ENCODE measurements around the gene RBM33.

The RBM33 gene

DNA sequence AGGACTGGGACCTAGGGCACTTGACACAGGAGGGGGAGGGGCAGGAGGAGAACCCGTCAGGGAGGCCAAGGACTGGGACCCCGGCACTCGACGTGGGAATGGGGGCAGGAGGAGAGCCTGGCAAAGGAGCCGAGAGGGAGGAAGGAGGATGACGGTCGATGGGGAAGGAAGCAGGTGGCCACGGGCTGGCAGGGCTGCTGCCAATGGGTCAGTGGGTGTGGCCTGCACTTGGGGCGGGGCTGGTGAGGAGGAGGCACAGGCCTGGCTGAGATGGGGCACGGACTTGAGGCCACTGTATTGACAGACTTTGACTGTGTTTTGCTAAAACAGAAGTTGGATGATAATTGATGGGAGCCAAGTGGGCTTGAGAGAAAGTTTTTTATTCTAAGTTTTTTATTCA lies 68.9 kb downstream of the RBM33 start:
- no peak for DNase-seq (ENCODE audit: low read depth)
- H3K4me3 ChIP-seq (ENCODE audit: low read depth, low read length) = no peak overlapping the region

DNA sequence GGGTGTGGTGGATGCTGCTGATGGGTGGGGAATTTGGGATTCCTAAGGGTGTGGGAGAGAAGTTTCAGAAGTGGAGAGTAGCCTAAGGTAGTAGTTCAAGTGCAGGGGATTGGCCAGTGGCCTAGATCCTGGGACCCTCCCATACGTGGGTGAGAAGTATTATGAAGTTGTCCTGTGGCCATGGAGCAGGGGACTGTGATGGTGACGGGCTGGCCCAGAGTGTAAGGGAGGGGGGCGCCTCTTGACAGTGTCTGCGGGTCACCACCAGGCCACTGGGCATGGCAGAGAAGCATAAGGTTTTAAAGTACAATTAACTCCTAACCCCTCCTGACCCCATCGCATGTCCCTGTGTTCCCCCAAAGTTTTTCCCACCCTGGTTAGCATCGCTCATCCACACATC lies 70.2 kb downstream of the RBM33 start:
- H3K4me3 ChIP-seq (ENCODE audit: low read depth, low read length) = no peak overlapping the region
- DNase-seq (ENCODE audit: low read depth) = no peak

DNA sequence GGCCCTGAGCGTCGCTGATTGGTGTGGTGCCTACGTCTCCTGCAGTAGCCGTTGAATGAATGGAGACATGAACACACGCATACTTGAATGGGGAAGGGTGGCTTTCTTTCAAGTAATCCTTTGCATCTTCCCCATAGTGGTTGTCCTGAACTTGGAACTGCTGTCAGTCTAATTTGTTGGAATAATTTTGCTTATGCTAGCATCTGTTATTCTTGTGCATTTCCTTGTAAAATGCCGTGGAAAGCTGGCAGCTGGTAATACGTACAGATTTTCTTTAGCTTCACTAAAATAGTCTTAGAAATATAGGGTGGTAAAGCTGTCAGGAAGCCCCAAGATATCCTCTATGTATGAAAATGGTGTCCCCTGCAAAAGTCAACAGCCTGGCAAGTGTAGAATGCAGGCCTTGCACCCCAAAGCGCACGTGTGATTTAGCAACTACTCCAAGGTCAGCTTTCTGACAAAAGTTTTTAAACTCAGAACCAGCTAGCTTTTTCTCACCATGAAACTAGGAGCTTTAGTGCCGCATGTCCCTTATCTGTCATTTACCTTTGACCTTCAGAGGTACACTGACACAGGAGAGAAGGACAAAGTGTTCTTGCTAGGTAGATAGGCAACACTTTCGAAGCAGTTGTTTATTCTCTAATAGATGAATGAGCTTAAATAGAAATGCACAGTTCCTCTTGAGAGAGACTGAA lies 70.8 kb downstream of the RBM33 start:
- no peak overlapping the region for H3K4me3 ChIP-seq (ENCODE audit: low read depth, low read length)
- DNase-seq (ENCODE audit: low read depth) = no peak

DNA sequence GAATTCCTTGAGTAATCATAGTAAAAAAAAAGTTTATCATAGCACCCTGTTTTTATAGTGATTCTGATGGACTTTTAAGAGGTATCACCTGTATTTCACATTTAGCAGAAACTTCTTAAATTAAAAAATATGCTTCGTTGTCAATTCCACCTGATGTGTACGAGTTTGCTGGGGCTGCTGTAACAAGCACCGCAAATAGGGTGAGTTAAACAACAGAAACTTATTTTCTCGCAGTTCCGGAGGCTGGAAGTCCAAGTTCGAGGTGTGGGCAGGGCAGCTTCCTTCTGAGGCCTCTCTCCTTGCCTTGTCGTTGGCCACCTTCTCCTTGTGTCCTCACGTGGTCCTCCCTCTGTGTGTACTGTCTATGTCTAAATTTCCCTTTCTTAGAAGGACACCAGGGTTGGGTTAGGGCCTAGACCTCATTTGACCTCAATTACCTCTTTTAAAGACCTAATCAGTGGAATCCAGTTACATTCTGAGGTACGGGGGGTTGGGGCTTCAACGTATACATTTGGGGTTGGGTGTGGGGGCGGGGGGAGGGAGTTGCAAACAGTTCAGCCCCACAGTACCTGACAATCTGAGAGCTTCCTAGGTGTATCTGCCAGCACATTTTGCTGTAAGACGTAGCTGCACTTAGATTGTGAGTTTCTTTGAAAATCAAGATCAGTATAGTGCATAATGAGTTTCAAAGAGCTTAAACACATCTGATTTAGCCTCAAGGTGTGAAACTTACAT lies 72.7 kb downstream of the RBM33 start:
- no peak overlapping the region for H3K4me3 ChIP-seq (ENCODE audit: low read depth, low read length)
- no peak for DNase-seq (ENCODE audit: low read depth)

DNA sequence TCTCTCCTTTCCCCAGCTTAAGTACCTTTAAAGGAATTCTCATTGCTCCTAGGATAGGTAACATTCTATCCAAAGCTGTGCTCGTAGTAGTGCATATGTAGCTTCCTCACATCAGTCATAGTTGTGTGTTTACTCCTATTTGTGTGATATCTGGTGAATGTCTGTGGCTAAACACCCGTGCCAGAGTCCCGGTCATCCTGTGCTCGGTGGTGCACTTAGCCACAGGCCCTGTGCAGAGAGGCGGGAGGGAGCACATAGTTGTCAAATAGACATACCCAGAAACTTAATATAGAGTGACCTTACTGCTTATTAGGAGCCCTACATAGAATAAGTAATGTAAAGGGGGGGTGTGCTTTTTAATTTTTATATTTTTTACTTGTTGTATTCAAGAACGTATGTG lies 76.6 kb downstream of the RBM33 start:
- no peak for DNase-seq (ENCODE audit: low read depth)

DNA sequence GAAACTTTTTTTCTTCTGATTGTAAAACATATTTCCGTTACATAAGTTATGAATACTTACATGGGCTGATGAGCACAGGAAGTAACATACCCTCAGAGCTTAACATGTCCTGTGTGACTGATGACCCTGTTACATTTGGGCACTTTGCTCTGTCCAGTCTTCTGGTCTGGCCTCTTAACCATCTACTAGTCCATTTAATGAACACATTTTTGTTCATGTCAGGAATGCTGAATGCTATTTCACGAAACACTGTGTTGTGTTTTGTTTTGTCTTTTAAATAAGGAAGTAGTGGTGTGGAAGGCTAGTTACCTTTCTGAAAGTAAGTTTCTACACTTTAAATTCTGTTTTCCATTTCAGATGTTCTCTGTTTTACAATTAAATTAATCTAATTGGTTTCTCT lies 77.7 kb downstream of the RBM33 start:
- no peak overlapping the region for H3K4me3 ChIP-seq (ENCODE audit: low read depth, low read length)
- DNase-seq (ENCODE audit: low read depth) = no peak

More for the DNA sequence above, 76.6 kb downstream of the RBM33 start:
- no peak overlapping the region for H3K4me3 ChIP-seq (ENCODE audit: low read depth, low read length)

DNA sequence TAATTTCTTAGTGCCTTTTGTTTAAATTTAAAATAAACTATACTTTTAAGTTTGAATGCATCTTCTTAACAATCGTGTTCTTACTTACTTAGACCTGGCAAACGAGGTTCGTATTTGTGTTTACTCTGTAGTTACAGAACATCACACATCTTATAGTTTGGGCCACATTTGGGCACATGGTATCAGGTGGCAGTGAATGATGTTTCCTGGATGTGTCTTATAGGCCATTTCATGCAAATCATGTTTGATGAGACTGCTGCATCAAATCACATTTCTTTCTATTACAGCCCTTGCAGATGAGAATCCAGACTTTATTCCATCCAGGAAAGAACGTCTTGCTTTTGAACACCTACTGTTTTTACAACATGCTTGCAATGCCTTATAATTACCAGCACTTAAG lies 78.5 kb downstream of the RBM33 start:
- DNase-seq (ENCODE audit: low read depth) = no peak
- H3K4me3 ChIP-seq (ENCODE audit: low read depth, low read length) = no peak overlapping the region

DNA sequence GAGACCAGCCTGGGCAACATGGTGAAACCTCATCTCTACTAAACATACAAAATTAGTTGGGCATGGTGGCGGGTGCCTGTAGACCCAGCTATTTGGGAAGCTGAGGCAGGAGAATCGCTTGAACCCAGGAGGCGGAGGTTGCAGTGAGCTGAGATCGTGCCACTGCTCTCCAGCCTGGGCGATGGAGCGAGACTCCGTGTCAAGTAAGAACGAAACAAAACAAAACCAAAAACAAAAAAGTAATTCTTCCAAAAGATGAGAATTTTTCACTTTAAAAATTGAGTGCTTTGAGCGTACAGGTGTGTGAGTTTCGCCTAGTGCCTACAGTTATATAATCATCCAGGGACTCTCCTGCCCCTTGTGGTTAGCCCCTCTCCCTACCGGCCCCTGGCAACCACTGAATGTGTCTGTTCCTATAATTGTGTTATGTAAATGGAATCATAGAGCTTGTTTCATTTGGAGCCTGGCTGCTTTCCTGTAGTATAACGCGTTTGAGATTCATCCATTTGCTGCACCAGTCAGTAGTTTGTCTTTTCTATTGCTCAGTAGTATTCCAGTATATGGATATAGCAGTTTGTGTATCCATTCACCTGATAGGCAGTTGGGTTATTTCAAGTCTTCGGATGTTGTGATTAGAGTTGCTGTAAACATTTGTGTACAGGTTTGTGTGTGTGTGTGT lies 80.0 kb downstream of the RBM33 start:
- H3K4me3 ChIP-seq (ENCODE audit: low read depth, low read length) = no peak overlapping the region
- no peak for DNase-seq (ENCODE audit: low read depth)

DNA sequence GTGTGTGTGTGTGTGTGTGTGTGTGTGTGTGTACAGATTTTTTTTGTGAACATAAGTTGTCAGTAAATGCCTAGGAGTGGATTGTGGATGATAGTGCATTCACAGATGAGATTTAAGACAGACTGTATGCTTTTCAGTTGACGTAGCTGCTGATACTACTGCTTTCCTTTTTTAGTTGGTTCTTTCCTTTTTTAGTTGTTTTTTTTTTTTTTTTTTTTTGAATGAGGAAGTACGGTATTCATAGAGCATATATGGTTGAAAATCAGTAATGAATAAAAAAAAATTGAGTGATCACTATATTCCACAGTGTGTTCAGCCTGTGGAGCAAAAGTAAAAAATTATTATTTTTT lies 80.5 kb downstream of the RBM33 start:
- no peak for DNase-seq (ENCODE audit: low read depth)
- H3K4me3 ChIP-seq (ENCODE audit: low read depth, low read length) = no peak overlapping the region

DNA sequence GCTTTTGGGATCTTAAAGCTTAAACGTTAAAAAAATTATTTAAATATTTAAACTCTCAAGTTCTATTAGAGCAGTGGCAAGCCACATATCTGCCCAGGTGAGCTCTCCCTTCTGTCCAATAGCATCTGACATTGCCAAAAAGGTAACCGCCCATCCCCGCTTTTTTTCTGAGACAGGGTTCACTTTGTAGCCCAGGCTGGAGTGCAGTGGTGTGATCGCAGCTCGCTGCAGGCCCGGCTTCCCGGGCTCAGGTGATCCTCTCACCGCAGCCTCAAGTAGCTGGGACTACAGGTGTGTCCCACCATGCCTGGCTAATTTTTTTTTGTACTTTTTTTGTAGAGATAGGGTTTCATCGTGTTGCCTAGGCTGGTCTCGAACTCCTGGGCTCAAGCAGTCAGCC lies 83.2 kb downstream of the RBM33 start:
- DNase-seq (ENCODE audit: low read depth) = no peak
- no peak overlapping the region for H3K4me3 ChIP-seq (ENCODE audit: low read depth, low read length)

DNA sequence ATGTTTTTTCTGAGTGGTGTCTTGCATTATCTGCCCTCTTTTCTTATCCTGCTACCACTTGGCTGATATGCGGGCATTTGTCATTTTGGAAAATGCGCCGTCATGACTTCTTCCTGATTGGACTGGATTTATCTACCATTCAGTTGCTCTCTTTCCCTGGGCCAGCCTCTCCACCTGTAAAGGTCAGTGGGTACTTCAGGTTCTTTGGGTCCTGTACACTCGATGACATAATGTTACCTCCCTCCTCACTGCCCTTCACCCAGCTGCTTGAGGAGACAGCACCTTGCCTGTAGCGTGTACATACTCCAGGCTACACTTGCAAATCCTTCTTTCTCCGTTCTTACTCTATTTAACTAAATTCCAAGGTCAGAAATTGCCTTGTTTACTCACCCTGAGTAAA lies 83.7 kb downstream of the RBM33 start:
- no peak for DNase-seq (ENCODE audit: low read depth)
- H3K4me3 ChIP-seq (ENCODE audit: low read depth, low read length) = no peak overlapping the region

DNA sequence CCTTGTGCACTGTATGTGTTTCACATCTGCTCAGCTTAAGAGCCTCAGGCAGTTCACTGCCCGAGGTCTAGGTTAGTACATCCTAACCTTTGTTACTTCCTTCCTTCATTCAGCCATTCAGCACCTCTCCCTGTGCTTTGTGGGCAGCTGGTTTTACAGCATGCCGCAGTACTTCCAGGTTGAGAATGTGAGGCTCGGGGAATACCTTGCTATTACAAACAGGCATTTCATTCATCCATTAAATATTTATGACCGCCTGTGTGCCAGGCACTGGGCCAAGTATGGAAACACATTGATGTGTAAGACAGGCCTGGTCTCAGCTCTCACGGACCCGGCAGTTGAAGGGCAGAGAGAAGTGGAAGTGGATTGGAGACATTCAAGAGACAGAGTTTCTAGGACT lies 85.4 kb downstream of the RBM33 start:
- no peak for DNase-seq (ENCODE audit: low read depth)
- no peak overlapping the region for H3K4me3 ChIP-seq (ENCODE audit: low read depth, low read length)

DNA sequence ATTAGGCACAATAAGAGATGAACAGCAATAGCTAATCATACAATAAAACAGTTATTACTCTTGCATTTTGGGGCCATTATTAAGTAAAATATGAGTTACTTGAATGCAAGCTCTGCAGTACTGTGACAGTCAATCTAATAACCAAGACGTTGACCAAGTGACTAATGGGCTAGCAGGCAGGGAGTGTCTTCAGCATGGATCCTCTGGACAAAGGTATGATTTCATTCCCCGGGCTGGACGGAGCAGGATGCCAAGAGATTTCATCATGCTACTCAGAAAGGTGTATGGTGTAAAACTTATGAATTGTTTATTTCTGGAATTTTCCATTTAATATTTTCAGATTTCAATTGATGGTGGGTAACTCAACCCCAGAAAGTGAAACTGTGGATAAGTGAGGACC lies 86.9 kb downstream of the RBM33 start:
- no peak overlapping the region for H3K4me3 ChIP-seq (ENCODE audit: low read depth, low read length)
- no peak for DNase-seq (ENCODE audit: low read depth)

DNA sequence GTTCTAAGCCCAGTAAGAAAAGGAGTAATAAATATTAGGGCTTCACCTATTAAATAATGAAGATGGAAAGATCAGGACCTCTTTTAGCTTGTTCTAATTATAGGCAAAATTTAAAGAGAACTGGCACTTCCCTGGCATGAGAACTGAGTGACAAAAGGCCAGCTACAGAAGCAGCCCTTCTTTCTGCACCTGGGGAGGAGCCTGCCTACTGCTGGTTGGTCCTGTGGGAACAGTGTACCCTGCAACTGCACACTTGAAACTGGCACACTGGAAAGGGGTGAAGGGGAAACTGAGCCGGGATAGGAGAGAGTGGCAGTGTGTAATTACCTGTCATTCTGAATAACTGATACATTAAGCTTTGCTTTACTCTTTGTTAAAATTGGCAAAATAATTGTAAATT lies 87.4 kb downstream of the RBM33 start:
- no peak overlapping the region for H3K4me3 ChIP-seq (ENCODE audit: low read depth, low read length)
- no peak for DNase-seq (ENCODE audit: low read depth)

DNA sequence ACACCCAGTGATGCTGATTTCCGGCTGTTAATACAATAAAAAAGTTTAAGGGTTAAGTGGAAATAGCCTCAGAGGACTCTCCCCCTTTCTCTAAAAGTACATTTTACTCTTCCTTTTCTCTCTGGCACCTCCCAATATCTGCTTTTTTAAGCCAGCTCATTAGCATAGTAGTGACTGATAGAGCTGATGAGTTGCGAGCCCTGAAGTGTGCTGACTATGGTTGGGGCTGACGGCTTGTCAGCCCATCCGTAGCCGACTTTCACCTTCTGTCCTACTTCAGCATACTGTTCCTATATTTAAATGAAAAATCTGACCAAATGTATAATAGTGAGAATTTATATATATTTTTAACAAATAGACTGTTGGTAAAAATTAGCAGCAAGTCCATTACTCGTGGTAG lies 87.8 kb downstream of the RBM33 start:
- no peak for DNase-seq (ENCODE audit: low read depth)
- H3K4me3 ChIP-seq (ENCODE audit: low read depth, low read length) = no peak overlapping the region

DNA sequence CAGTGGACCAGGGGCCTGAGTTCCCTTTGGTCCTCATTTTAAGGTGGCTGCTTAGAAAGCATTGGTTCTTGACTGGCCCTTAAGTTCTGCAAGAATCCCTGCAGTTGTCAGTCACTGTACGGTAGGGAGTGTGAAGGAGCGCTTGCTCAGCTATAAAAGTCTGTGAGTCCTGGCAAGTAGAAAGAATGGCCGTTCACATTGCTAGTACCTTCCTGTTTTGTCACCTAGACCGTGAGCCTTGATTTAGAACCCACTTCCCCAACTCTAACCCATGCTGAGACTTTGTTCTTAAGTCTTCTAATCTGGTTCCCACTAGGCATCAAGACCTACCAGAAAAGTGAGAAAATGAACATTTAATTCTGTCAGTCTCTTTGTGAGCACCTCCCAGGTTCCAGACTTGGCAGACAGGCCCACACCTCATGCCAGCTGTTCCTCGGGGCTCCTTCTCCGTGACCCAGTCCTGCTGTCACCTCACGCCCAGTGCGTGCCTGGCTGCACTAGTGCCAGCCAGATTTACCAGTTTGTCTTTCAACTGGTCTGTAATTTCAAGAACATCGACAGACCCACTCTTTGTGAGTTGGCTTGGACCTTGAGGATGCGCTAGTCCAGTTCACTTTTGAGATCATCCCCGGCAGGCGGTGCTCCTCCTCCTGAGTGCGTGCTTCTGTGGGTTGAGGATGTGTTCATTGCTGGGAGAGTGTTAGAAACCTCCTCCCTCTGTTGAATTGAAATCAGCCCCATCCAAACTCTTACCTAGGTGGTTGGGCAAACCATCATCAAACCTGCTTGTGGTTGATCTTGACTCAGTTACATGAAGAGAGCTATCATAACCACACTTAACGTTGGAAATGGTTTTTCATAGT lies 89.4 kb downstream of the RBM33 start:
- no peak overlapping the region for H3K4me3 ChIP-seq (ENCODE audit: low read depth, low read length)
- no peak for DNase-seq (ENCODE audit: low read depth)

DNA sequence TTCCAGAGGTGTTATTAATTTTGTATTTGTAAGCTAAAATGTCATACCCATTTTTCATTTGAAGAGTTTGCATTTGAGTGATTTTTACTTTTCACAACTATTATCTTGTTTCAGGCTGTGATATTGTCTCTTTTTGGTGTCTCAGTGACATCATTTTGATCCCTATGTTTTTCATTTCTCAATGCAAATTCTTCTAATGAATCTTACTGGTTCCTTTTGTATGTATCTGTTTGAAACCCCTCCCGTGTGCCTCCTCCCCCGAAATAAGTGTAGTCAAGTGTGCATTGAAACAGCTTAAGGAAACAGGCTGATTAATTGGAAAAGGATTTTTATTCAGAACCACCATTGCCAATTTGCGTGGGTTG lies 90.0 kb downstream of the RBM33 start:
- no peak for DNase-seq (ENCODE audit: low read depth)
- H3K4me3 ChIP-seq (ENCODE audit: low read depth, low read length) = no peak overlapping the region

DNA sequence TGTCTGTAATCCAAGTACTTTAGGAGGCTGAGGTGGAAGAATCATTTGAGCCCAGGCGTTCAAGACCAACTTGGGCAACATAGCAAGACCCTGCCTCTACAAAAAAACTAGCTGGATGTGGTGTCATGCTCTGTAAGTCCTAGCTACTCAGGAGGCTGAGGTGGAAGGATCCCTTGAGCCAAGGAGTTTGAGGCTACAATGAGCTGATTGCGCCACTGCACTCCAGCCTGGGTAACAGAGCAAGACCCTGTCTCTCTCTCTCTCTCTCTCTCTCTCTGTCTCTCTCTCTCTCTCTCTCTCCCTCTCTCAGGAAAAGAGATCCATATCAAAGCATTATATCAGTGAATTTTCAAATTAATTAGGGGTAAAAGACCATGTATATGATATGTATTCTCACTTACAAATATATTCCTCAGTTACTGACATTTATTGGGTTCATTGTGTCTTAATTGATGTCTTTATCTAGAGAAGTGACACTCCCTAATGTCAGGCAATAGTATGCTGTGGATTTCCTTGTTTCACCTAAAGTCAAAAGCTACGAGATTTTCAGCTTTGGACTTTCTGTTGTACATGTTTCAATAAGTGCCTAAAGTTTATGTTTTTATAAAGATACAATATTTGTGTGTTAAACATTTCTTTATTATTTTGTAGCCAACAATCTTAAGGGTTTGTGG lies 91.1 kb downstream of the RBM33 start:
- DNase-seq (ENCODE audit: low read depth) = no peak
- no peak overlapping the region for H3K4me3 ChIP-seq (ENCODE audit: low read depth, low read length)

DNA sequence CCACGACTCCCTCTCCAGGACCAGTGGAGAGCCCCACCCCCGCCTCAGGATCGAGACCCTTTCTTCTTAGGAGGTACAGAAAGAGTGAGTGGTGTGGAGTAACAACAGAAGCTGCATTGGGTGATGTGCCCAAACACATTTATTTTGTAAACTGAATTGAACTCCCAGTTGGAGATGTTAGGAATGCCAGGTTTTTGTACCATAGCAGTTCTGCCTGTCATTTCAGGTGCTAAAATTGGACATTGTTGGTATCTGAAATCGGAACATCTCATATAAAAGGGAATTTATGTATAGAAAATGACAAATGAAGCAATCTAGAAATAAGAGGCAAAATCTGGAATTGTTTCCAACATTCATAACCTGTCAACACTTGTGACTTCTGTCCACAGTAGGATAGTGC lies 93.1 kb downstream of the RBM33 start:
- no peak overlapping the region for H3K4me3 ChIP-seq (ENCODE audit: low read depth, low read length)
- DNase-seq (ENCODE audit: low read depth) = no peak

DNA sequence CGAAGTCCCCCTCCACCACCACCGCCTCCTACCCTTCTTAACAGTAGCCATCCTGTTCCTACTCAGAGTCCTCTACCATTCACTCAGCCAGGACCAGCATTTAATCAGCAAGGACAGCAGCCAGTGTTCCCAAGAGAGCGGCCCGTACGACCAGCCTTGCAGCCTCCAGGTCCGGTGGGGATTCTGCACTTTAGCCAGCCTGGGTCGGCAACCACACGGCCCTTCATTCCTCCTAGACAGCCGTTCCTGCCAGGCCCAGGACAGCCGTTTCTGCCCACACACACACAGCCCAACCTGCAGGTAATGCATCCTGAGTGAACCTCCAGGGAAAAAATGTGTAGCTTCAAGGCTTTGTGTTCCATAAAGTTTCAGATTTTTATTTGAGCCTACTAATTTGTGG lies 93.6 kb downstream of the RBM33 start:
- no peak for DNase-seq (ENCODE audit: low read depth)
- H3K4me3 ChIP-seq (ENCODE audit: low read depth, low read length) = no peak overlapping the region

Data from skeletal muscle cell (primary cell).